Measurements from ENCODE around the gene CBX6. TPM values are rescaled to one million over a fixed set of nuclear protein-coding genes. Genes with fewer than 3 reads are reported as not detected.
A peak's percentile ranks its signal among the peaks of the same experiment; 100 is the strongest.
"Not testable (repeated sequence)": the region's sequence is repeated elsewhere in the genome, so short reads cannot be mapped to it uniquely, and the experiment has no call there.

The CBX6 gene
- total RNA-seq = 24.0 TPM
- 23.3 TPM for polyA plus RNA-seq
- long read RNA-seq, donor 1, full-length matches to known transcripts = 1 of 1 reads
- long read RNA-seq, donor 1, partial matches to known transcripts = 0 of 1 reads
- long read RNA-seq, donor 1, other reads (novel, unspliced or antisense) = 0 of 1 reads
- long read RNA-seq, donor 2, full-length matches to known transcripts = 17 of 17 reads
- long read RNA-seq, donor 2, partial matches to known transcripts = 0 of 17 reads
- long read RNA-seq, donor 2, other reads (novel, unspliced or antisense) = 0 of 17 reads
- long read RNA-seq, donor 3, full-length matches to known transcripts = 2 of 2 reads
- long read RNA-seq, donor 3, partial matches to known transcripts = 0 of 2 reads
- long read RNA-seq, donor 3, other reads (novel, unspliced or antisense) = 0 of 2 reads
- long read RNA-seq, donor 4, full-length matches to known transcripts = 3 of 3 reads
- long read RNA-seq, donor 4, partial matches to known transcripts = 0 of 3 reads
- long read RNA-seq, donor 4, other reads (novel, unspliced or antisense) = 0 of 3 reads
- long read RNA-seq, donor 5, full-length matches to known transcripts = 9 of 35 reads
- long read RNA-seq, donor 5, partial matches to known transcripts = 26 of 35 reads
- long read RNA-seq, donor 5, other reads (novel, unspliced or antisense) = 0 of 35 reads
- long read RNA-seq, donor 6, full-length matches to known transcripts = 11 of 11 reads
- long read RNA-seq, donor 6, partial matches to known transcripts = 0 of 11 reads
- long read RNA-seq, donor 6, other reads (novel, unspliced or antisense) = 0 of 11 reads
- long read RNA-seq, donor 7, full-length matches to known transcripts = 8 of 8 reads
- long read RNA-seq, donor 7, partial matches to known transcripts = 0 of 8 reads
- long read RNA-seq, donor 7, other reads (novel, unspliced or antisense) = 0 of 8 reads
- long read RNA-seq, donor 8, full-length matches to known transcripts = 2 of 10 reads
- long read RNA-seq, donor 8, partial matches to known transcripts = 8 of 10 reads
- long read RNA-seq, donor 8, other reads (novel, unspliced or antisense) = 0 of 10 reads
- long read RNA-seq, donor 9, full-length matches to known transcripts = 9 of 9 reads
- long read RNA-seq, donor 9, partial matches to known transcripts = 0 of 9 reads
- long read RNA-seq, donor 9, other reads (novel, unspliced or antisense) = 0 of 9 reads
- long read RNA-seq, donor 10, full-length matches to known transcripts = 9 of 9 reads
- long read RNA-seq, donor 10, partial matches to known transcripts = 0 of 9 reads
- long read RNA-seq, donor 10, other reads (novel, unspliced or antisense) = 0 of 9 reads

- H3K27me3 ChIP-seq (ENCODE audit: control insufficient read depth in 2 of 2, insufficient read depth in 1 of 2, low read length in 1 of 2) = peaks cover 0 to 8% of the 10 kb centered on the region in 2 donors
- DNase-seq (ENCODE audit: low read depth in 6 of 9, low spot score in 9 of 9) = peak; percentile 75 to 97 (median 93)
- peak within 1 kb of the TSS; percentile 81 to 82 for H3K27ac ChIP-seq (ENCODE audit: low read depth in 1 of 2, low read length in 1 of 2)
- peak within 1 kb of the TSS; percentile 92 to 94 for H3K4me3 ChIP-seq (ENCODE audit: low read length in 2 of 2)
- no peaks in the 10 kb centered on the region for H3K9me3 ChIP-seq (ENCODE audit: control insufficient read depth in 2 of 2, insufficient read depth in 1 of 2, low read length in 1 of 2)
- WGBS = under 1% methylated on average over 73 of the region's 73 CpGs
- H3K36me3 ChIP-seq (ENCODE audit: control insufficient read depth in 2 of 2, insufficient read depth in 2 of 2, low read length in 1 of 2) = peaks cover 7 to 29% of the 10 kb centered on the region in 2 donors
- H3K4me1 ChIP-seq (ENCODE audit: control insufficient read depth in 2 of 2, insufficient read depth in 2 of 2, low read length in 2 of 2) = peaks cover 8 to 43% of the 10 kb centered on the region in 2 donors
Measured at GRCh38 chr22:38872172-38872830, at the start of gene CBX6. Gene CBX6 (minus strand): TSS chr22:38872216. CDS start chr22:38872190, 26 bp downstream.

- Histone ChIP-seq H3K36me3 (ENCODE audit: control insufficient read depth in 2 of 2, insufficient read depth in 2 of 2, low read length in 1 of 2) (no peaks in the 10 kb centered on the region), H3K4me1 (ENCODE audit: control insufficient read depth in 2 of 2, insufficient read depth in 2 of 2, low read length in 2 of 2) (no peaks in the 10 kb centered on the region), H3K27ac (ENCODE audit: low read depth in 1 of 2, low read length in 1 of 2) (no peak overlapping the region), H3K9me3 (ENCODE audit: control insufficient read depth in 2 of 2, insufficient read depth in 1 of 2, low read length in 1 of 2) (no peaks in the 10 kb centered on the region), H3K4me3 (ENCODE audit: low read length in 2 of 2) (no peak overlapping the region), H3K27me3 (ENCODE audit: control insufficient read depth in 2 of 2, insufficient read depth in 1 of 2, low read length in 1 of 2) (peaks cover 0 to 25% of the 10 kb centered on the region in 2 donors)
- no peak for DNase-seq (ENCODE audit: low read depth in 6 of 9, low spot score in 9 of 9)
- WGBS = 88% methylated on average over 4 of the region's 4 CpGs
Measured at GRCh38 chr22:38921806-38922205, 49.8 kb upstream of the CBX6 start.

GRCh38 chr22:38921120-38921519, 49.1 kb upstream of the CBX6 start:
- 81% methylated on average over 6 of the region's 6 CpGs for WGBS
- no peaks in the 10 kb centered on the region for H3K9me3 ChIP-seq (ENCODE audit: control insufficient read depth in 2 of 2, insufficient read depth in 1 of 2, low read length in 1 of 2)
- H3K4me1 ChIP-seq (ENCODE audit: control insufficient read depth in 2 of 2, insufficient read depth in 2 of 2, low read length in 2 of 2) = no peaks in the 10 kb centered on the region
- H3K4me3 ChIP-seq (ENCODE audit: low read length in 2 of 2) = no peak overlapping the region
- H3K27me3 ChIP-seq (ENCODE audit: control insufficient read depth in 2 of 2, insufficient read depth in 1 of 2, low read length in 1 of 2) = peaks cover 0 to 28% of the 10 kb centered on the region in 2 donors
- H3K36me3 ChIP-seq (ENCODE audit: control insufficient read depth in 2 of 2, insufficient read depth in 2 of 2, low read length in 1 of 2) = no peaks in the 10 kb centered on the region
- no peak for DNase-seq (ENCODE audit: low read depth in 6 of 9, low spot score in 9 of 9)
- H3K27ac ChIP-seq (ENCODE audit: low read depth in 1 of 2, low read length in 1 of 2) = no peak overlapping the region

GRCh38 chr22:38919631-38920190, 47.7 kb upstream of the CBX6 start:
- no peaks in the 10 kb centered on the region for H3K36me3 ChIP-seq (ENCODE audit: control insufficient read depth in 2 of 2, insufficient read depth in 2 of 2, low read length in 1 of 2)
- no peaks in the 10 kb centered on the region for H3K9me3 ChIP-seq (ENCODE audit: control insufficient read depth in 2 of 2, insufficient read depth in 1 of 2, low read length in 1 of 2)
- 100% methylated on average over 1 of the region's 1 CpG for WGBS
- no peak overlapping the region for H3K27ac ChIP-seq (ENCODE audit: low read depth in 1 of 2, low read length in 1 of 2)
- H3K27me3 ChIP-seq (ENCODE audit: control insufficient read depth in 2 of 2, insufficient read depth in 1 of 2, low read length in 1 of 2) = peaks cover 0 to 21% of the 10 kb centered on the region in 2 donors
- no peak for DNase-seq (ENCODE audit: low read depth in 6 of 9, low spot score in 9 of 9)
- no peak overlapping the region for H3K4me3 ChIP-seq (ENCODE audit: low read length in 2 of 2)
- no peaks in the 10 kb centered on the region for H3K4me1 ChIP-seq (ENCODE audit: control insufficient read depth in 2 of 2, insufficient read depth in 2 of 2, low read length in 2 of 2)

GRCh38 chr22:38911434-38911833, 39.4 kb upstream of the CBX6 start:
- Histone ChIP-seq H3K4me3 (ENCODE audit: low read length in 2 of 2) (no peak overlapping the region), H3K27me3 (ENCODE audit: control insufficient read depth in 2 of 2, insufficient read depth in 1 of 2, low read length in 1 of 2) (peaks cover 0 to 5% of the 10 kb centered on the region in 2 donors), H3K36me3 (ENCODE audit: control insufficient read depth in 2 of 2, insufficient read depth in 2 of 2, low read length in 1 of 2) (no peaks in the 10 kb centered on the region), H3K4me1 (ENCODE audit: control insufficient read depth in 2 of 2, insufficient read depth in 2 of 2, low read length in 2 of 2) (no peaks in the 10 kb centered on the region), H3K27ac (ENCODE audit: low read depth in 1 of 2, low read length in 1 of 2) (no peak overlapping the region), H3K9me3 (ENCODE audit: control insufficient read depth in 2 of 2, insufficient read depth in 1 of 2, low read length in 1 of 2) (no peaks in the 10 kb centered on the region)
- 81% methylated on average over 1 of the region's 1 CpG for WGBS
- no peak for DNase-seq (ENCODE audit: low read depth in 6 of 9, low spot score in 9 of 9)

GRCh38 chr22:38907767-38908166, 35.8 kb upstream of the CBX6 start:
- Histone ChIP-seq H3K27me3 (ENCODE audit: control insufficient read depth in 2 of 2, insufficient read depth in 1 of 2, low read length in 1 of 2) (no peaks in the 10 kb centered on the region), H3K4me3 (ENCODE audit: low read length in 2 of 2) (no peak overlapping the region)

GRCh38 chr22:38906052-38906451, 34.0 kb upstream of the CBX6 start:
- Histone ChIP-seq H3K4me3 (ENCODE audit: low read length in 2 of 2) (no peak overlapping the region), H3K27ac (ENCODE audit: low read depth in 1 of 2, low read length in 1 of 2) (no peak overlapping the region), H3K36me3 (ENCODE audit: control insufficient read depth in 2 of 2, insufficient read depth in 2 of 2, low read length in 1 of 2) (no peaks in the 10 kb centered on the region), H3K4me1 (ENCODE audit: control insufficient read depth in 2 of 2, insufficient read depth in 2 of 2, low read length in 2 of 2) (peaks cover 0 to 9% of the 10 kb centered on the region in 2 donors), H3K27me3 (ENCODE audit: control insufficient read depth in 2 of 2, insufficient read depth in 1 of 2, low read length in 1 of 2) (no peaks in the 10 kb centered on the region), H3K9me3 (ENCODE audit: control insufficient read depth in 2 of 2, insufficient read depth in 1 of 2, low read length in 1 of 2) (peaks cover 0 to 5% of the 10 kb centered on the region in 2 donors)
- no peak for DNase-seq (ENCODE audit: low read depth in 6 of 9, low spot score in 9 of 9)
- WGBS = 97% methylated on average over 3 of the region's 3 CpGs

More at GRCh38 chr22:38907767-38908166, 35.8 kb upstream of the CBX6 start:
- no peak overlapping the region for H3K27ac ChIP-seq (ENCODE audit: low read depth in 1 of 2, low read length in 1 of 2)
- peaks cover 0 to 5% of the 10 kb centered on the region in 2 donors for H3K9me3 ChIP-seq (ENCODE audit: control insufficient read depth in 2 of 2, insufficient read depth in 1 of 2, low read length in 1 of 2)
- no peaks in the 10 kb centered on the region for H3K4me1 ChIP-seq (ENCODE audit: control insufficient read depth in 2 of 2, insufficient read depth in 2 of 2, low read length in 2 of 2)
- no peaks in the 10 kb centered on the region for H3K36me3 ChIP-seq (ENCODE audit: control insufficient read depth in 2 of 2, insufficient read depth in 2 of 2, low read length in 1 of 2)
- DNase-seq (ENCODE audit: low read depth in 6 of 9, low spot score in 9 of 9) = no peak
- 97% methylated on average over 2 of the region's 2 CpGs for WGBS

- H3K9me3 ChIP-seq (ENCODE audit: control insufficient read depth in 2 of 2, insufficient read depth in 1 of 2, low read length in 1 of 2); H3K27me3 ChIP-seq (ENCODE audit: control insufficient read depth in 2 of 2, insufficient read depth in 1 of 2, low read length in 1 of 2); DNase-seq (ENCODE audit: low read depth in 6 of 9, low spot score in 9 of 9); H3K4me3 ChIP-seq (ENCODE audit: low read length in 2 of 2); H3K27ac ChIP-seq (ENCODE audit: low read depth in 1 of 2, low read length in 1 of 2); H3K36me3 ChIP-seq (ENCODE audit: control insufficient read depth in 2 of 2, insufficient read depth in 2 of 2, low read length in 1 of 2): not testable (repeated sequence)
- H3K4me1 ChIP-seq (ENCODE audit: control insufficient read depth in 2 of 2, insufficient read depth in 2 of 2, low read length in 2 of 2) = peaks cover 4 to 14% of the 10 kb centered on the region in 2 donors
- WGBS = 53% methylated on average over 5 of the region's 5 CpGs
Measured at GRCh38 chr22:38904052-38904617, 32.1 kb upstream of the CBX6 start.
